B cell (primary cell): ENCODE measurements around the gene CD28. TPM values are rescaled to one million over a fixed set of nuclear protein-coding genes. Genes with fewer than 3 reads are reported as not detected.

ENCODE experiments used
- ATAC-seq: fragments of 200-7000 bp; cut with Tn5 transposase; one replicate; pipeline ENCODE4 v1.10.0; 2021; ENCODE audit warnings: low read depth, mild to moderate bottlenecking, moderate number of reproducible peaks, moderate library complexity
- CTCF ChIA-PET: fragments of 350-600 bp; sonication (Branson Sonifier 250); formaldehyde crosslinking; loops from one replicate; lab custom pipeline; 2021; ENCODE audit warnings: antibody characterized with exemption, inconsistent platforms; lab: Charles Lee
- POLR2A ChIA-PET: fragments of 350-600 bp; sonication (Branson Sonifier 250); formaldehyde crosslinking; loops from one replicate; lab custom pipeline; 2021; ENCODE audit warnings: antibody characterized with exemption; lab: Charles Lee
- DNase-seq: peaks from one replicate; pipeline ENCODE4 v3.0.0; 2013
- H2AFZ ChIP-seq: 2 replicates; pipeline ENCODE4 v1.6.1; 2012; ENCODE audit warnings: mild to moderate bottlenecking, low read depth, low read length; ENCODE audit not compliant: insufficient read depth, poor library complexity, severe bottlenecking
- H3K27ac ChIP-seq, 2 donors: 1 replicate in 1 of 2; 2 replicates in 1 of 2; pipeline ENCODE4 v1.5.1; 2012 to 2013; ENCODE audit warnings: low read length in 2 of 2, mild to moderate bottlenecking in 2 of 2, moderate library complexity in 1 of 2
- H3K27me3 ChIP-seq, 4 experiments: fragments of 200-600 bp in 1 of 4; sonication (generic) in 1 of 4; replicated peaks in 1 of 4; 1 replicate in 2 of 4; 2 replicates in 2 of 4; pipeline versions ENCODE4 v1.6.1 to v1.7.0; 2013 to 2016; ENCODE audit warnings: low read length in 3 of 4, mild to moderate bottlenecking in 2 of 4, mixed read lengths in 1 of 4, moderate library complexity in 1 of 4; ENCODE audit not compliant: insufficient read depth in 4 of 4, control insufficient read depth in 3 of 4; ENCODE audit errors: control extremely low read depth in 1 of 4
- H3K36me3 ChIP-seq, 2 experiments: replicated peaks in 1 of 2; 1 replicate in 1 of 2; 2 replicates in 1 of 2; pipeline versions ENCODE4 v1.6.1 to v1.7.1; 2013; ENCODE audit warnings: low read length in 1 of 2; ENCODE audit not compliant: insufficient read depth in 2 of 2, control insufficient read depth in 1 of 2; ENCODE audit errors: control extremely low read depth in 1 of 2, extremely low read depth in 1 of 2
- H3K4me1 ChIP-seq, 2 donors: fragments of 200-600 bp in 1 of 2; sonication (generic) in 1 of 2; 1 replicate in 1 of 2; 2 replicates in 1 of 2; pipeline versions ENCODE4 v1.5.1 to v1.6.1; 2013 to 2017; ENCODE audit warnings: low read length in 2 of 2; ENCODE audit not compliant: control insufficient read depth in 2 of 2, insufficient read depth in 2 of 2
- H3K4me2 ChIP-seq: replicated peaks from 2 replicates; pipeline ENCODE3; 2012; ENCODE audit warnings: mild to moderate bottlenecking, low read depth, low read length; ENCODE audit not compliant: poor library complexity, severe bottlenecking
- H3K4me3 ChIP-seq, 5 experiments: fragments of 200-600 bp in 1 of 5; sonication (generic) in 1 of 5; 1 replicate in 3 of 5; 2 replicates in 2 of 5; pipeline versions ENCODE4 v1.5.1 to v1.7.0; 2011 to 2016; ENCODE audit warnings: low read length in 4 of 5, mild to moderate bottlenecking in 4 of 5, low read depth in 2 of 5, control low read depth in 1 of 5, moderate library complexity in 1 of 5; ENCODE audit not compliant: insufficient read depth in 1 of 5; ENCODE audit errors: control extremely low read depth in 1 of 5, extremely low read depth in 1 of 5
- H3K79me2 ChIP-seq: fragments of 200-600 bp; sonication (generic); one replicate; pipeline ENCODE4 v1.6.0; 2016; ENCODE audit warnings: low read length; ENCODE audit not compliant: control insufficient read depth, insufficient read depth
- H3K9ac ChIP-seq: fragments of 200-600 bp; sonication (generic); 2 replicates; pipeline ENCODE4 v1.6.1; 2017; ENCODE audit warnings: mild to moderate bottlenecking, low read length, moderate library complexity
- H3K9me3 ChIP-seq, 3 donors: one replicate each; pipeline versions ENCODE4 v1.6.1 to v1.7.1; 2013; ENCODE audit warnings: low read length in 2 of 3; ENCODE audit not compliant: control insufficient read depth in 2 of 3, insufficient read depth in 1 of 3; ENCODE audit errors: control extremely low read depth in 1 of 3
- H4K20me1 ChIP-seq: 2 replicates; pipeline ENCODE4 v1.6.0; 2012; ENCODE audit warnings: mild to moderate bottlenecking, low read length; ENCODE audit not compliant: insufficient read depth, control insufficient read depth, poor library complexity, severe bottlenecking
- H3K27ac Mint-ChIP-seq: one replicate; pipeline ENCODE4 v1.8.0; 2021; ENCODE audit warnings: mixed read lengths
- H3K27me3 Mint-ChIP-seq: one replicate; pipeline ENCODE4 v1.8.0; 2021; ENCODE audit warnings: mixed read lengths
- H3K4me1 Mint-ChIP-seq: one replicate; pipeline ENCODE4 v1.8.0; 2021; ENCODE audit warnings: mixed read lengths
- H3K4me3 Mint-ChIP-seq: one replicate; pipeline ENCODE4 v1.8.0; 2021; ENCODE audit warnings: mixed read lengths
- H3K9me3 Mint-ChIP-seq: one replicate; pipeline ENCODE4 v1.8.0; 2022; ENCODE audit warnings: mixed read lengths; ENCODE audit not compliant: insufficient read depth
- EZH2 ChIP-seq: IDR thresholded peaks from 2 replicates; pipeline ENCODE4 v1.6.1; 2012; ENCODE audit warnings: borderline replicate concordance, low read depth, mild to moderate bottlenecking, moderate library complexity, low read length; ENCODE audit not compliant: insufficient read depth, poor library complexity, severe bottlenecking
- WGBS: methylation state at CpG from one replicate; pipeline ENCODE4 v1.1.5; 2013; ENCODE audit warnings: missing lambda C conversion rate; ENCODE audit not compliant: insufficient coverage; 5-methylcytosine and 5-hydroxymethylcytosine counted together
- intact Hi-C: fragments of 100-400 bp; cut with micrococcal nuclease; formaldehyde crosslinking; loops from one replicate; pipeline ENCODE4 v1.10.0; 2022
- polyA plus RNA-seq: library from polyadenylated mRNA; depleted of rRNA; stranded (reverse); fragments of >200 nt; gene quantifications from 2 replicates; pipeline ENCODE4 v1.2.3, GENCODE V29; 2012
- total RNA-seq, 2 donors: library from RNA; stranded (reverse); fragments of 120-200 nt in 1 of 2; gene quantifications; 1 replicate in 1 of 2; 2 replicates in 1 of 2; pipeline versions ENCODE4 v1.2.3 to v1.2.4, GENCODE V29; 2013 to 2022
- TF ChIP-seq, protein P1 (sequence below): fragments of 200-600 bp; IDR thresholded peaks from one replicate; pipeline ENCODE4 v1.8.0; 2022; ENCODE audit warnings: antibody characterized with exemption, mild to moderate bottlenecking

The CD28 gene
- total and polyA plus RNA-seq, 2 donors (not counting 1 experiment from before 2014, with no cell fraction given): 0.18 to 0.37 TPM

DNA sequence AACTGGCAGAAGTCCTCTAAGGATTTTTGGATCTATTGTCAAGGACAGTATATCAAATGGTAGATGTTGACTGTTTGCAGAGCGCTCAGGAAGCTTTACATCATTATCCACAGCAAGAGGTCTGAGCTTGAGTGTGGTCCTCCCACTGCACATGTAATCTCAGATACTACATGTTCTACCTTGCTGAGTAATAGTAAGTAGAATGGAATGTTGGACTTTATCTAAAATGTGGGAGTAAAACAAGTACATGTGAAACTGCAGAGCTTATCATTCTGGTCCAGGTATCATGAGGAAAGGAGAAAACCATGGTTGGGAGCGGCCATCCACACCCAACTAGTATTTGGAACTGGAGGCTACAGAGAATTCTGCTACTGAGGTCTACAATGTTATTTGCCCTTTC, 19.3 kb upstream of the CD28 start:
- 83% methylated on average over 1 of the region's 2 CpGs for WGBS
- Histone ChIP-seq H2AFZ (no peak overlapping the region), H3K27ac (no peak overlapping the region), H3K4me3 (no peak overlapping the region), H3K4me1 (peaks cover 25 to 33% of the 10 kb centered on the region in 2 donors), H3K4me2 (no peak overlapping the region), H3K9me3 (no peaks in the 10 kb centered on the region), H3K27me3 (peaks cover 0 to 66% (median 54%) of the 10 kb centered on the region in 4 experiments), H3K9ac (no peak overlapping the region), H4K20me1 (no peaks in the 10 kb centered on the region), H3K36me3 (no peaks in the 10 kb centered on the region), H3K79me2 (no peaks in the 10 kb centered on the region)
- DNase-seq: no peak
- peaks cover 79% of the 10 kb centered on the region for H3K27me3 Mint-ChIP-seq
- no peak for TF ChIP-seq EZH2
- TF ChIP-seq, protein P1, sequence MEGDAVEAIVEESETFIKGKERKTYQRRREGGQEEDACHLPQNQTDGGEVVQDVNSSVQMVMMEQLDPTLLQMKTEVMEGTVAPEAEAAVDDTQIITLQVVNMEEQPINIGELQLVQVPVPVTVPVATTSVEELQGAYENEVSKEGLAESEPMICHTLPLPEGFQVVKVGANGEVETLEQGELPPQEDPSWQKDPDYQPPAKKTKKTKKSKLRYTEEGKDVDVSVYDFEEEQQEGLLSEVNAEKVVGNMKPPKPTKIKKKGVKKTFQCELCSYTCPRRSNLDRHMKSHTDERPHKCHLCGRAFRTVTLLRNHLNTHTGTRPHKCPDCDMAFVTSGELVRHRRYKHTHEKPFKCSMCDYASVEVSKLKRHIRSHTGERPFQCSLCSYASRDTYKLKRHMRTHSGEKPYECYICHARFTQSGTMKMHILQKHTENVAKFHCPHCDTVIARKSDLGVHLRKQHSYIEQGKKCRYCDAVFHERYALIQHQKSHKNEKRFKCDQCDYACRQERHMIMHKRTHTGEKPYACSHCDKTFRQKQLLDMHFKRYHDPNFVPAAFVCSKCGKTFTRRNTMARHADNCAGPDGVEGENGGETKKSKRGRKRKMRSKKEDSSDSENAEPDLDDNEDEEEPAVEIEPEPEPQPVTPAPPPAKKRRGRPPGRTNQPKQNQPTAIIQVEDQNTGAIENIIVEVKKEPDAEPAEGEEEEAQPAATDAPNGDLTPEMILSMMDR: no peak
- no peak overlapping the region for H3K4me3 Mint-ChIP-seq
- intact Hi-C loops: no loop called here
- ChIA-PET POLR2A (no interaction called here), CTCF (no interaction called here)
- H3K9me3 Mint-ChIP-seq: no peaks in the 10 kb centered on the region
- peaks cover 23% of the 10 kb centered on the region for H3K4me1 Mint-ChIP-seq
- H3K27ac Mint-ChIP-seq: no peak overlapping the region
- ATAC-seq: no peak

DNA sequence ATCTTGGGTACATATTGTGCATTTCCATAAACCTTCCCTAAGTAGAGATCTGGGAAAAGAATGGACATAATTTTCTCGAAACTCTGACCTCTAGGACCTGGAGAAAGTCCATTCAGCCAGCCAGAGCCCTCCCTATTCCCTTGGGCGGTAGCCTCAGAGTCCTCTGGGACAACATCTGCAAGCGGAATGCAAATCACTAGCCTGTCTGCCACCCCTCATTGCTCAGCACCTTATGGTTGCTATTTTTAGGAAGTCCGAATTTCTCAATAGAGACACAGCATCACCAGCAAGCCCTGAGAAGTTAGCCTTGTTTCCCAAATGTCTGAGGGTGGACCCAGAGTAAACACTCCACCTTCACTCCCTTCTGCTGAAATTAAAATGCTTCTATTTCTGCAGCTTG, 17.6 kb upstream of the CD28 start:
- no peak overlapping the region for H3K27ac Mint-ChIP-seq
- H3K4me1 Mint-ChIP-seq: peaks cover 23% of the 10 kb centered on the region
- Histone ChIP-seq H3K4me1 (peaks cover 25 to 29% of the 10 kb centered on the region in 2 donors), H3K27ac (no peak overlapping the region), H3K4me2 (peak overlapping the region; percentile 58), H3K36me3 (no peaks in the 10 kb centered on the region), H2AFZ (no peak overlapping the region), H3K9ac (peak overlapping the region; percentile 20), H4K20me1 (no peaks in the 10 kb centered on the region), H3K79me2 (no peaks in the 10 kb centered on the region), H3K27me3 (peaks cover 0 to 67% (median 54%) of the 10 kb centered on the region in 4 experiments), H3K9me3 (peaks cover 0 to 1% (median 0%) of the 10 kb centered on the region in 3 donors), H3K4me3 (peak overlapping the region in 1 of 5 experiments; percentile 24)
- peak overlapping the region; percentile 48 for H3K4me3 Mint-ChIP-seq
- peaks cover 76% of the 10 kb centered on the region for H3K27me3 Mint-ChIP-seq
- ChIA-PET POLR2A (no interaction called here), CTCF (no interaction called here)
- DNase-seq (peak; percentile 58), ATAC-seq (peak; percentile 82)
- TF ChIP-seq, protein P1: no peak
- TF ChIP-seq EZH2: no peak
- WGBS: 25% methylated on average over 2 of the region's 4 CpGs
- H3K9me3 Mint-ChIP-seq: no peaks in the 10 kb centered on the region
- intact Hi-C loops: no loop called here
